ENCODE data around the gene GPR152. TPM values are rescaled to one million over a fixed set of nuclear protein-coding genes. Genes with fewer than 3 reads are reported as not detected.
A peak's percentile ranks its signal among the peaks of the same experiment; 100 is the strongest.

Gene GPR152
- total RNA-seq, 2 experiments from 2014 or later, result not detected

DNA sequence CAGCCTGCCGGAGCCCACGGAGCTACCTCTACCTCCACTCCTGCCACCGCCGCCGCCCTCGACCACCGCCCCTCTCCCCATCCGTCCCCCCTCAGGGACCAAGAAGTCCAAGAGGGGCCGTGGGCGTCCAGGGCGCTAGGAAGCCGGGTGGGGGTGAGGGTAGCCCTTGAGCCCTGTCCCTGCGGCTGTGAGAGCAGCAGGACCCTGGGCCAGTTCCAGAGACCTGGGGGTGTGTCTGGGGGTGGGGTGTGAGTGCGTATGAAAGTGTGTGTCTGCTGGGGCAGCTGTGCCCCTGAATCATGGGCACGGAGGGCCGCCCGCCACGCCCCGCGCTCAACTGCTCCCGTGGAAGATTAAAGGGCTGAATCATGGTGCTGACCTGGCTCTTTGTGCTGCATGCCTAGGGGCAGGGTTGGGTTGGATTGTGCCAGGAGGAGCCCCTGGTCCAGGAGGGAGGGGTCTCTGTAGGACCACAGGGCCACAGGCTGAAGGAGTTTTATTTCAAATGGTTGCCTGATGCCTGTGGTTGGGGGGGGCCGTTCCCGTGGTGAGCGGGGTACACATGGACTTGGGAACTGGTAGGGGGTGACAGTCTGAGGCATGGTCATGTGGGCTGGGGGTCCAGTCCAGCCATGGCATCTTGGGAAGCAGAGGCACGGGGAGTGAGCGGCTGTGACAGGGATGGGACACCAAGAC is 17.4 kb downstream of the GPR152 start:
- peaks cover 71% of the 10 kb centered on the region for H3K36me3 ChIP-seq (ENCODE audit: insufficient read depth, low read length)
- DNase-seq (ENCODE audit: low spot score), result no peak
- H3K4me1 ChIP-seq (ENCODE audit: insufficient read depth, low read length, poor library complexity, severe bottlenecking), result peaks cover 62% of the 10 kb centered on the region
- peak overlapping the region; percentile 81 for H3K4me3 ChIP-seq (ENCODE audit: low read depth, low read length, poor library complexity, severe bottlenecking)
- H4K20me1 ChIP-seq (ENCODE audit: insufficient read depth, low read length), result peaks cover 12% of the 10 kb centered on the region
- H3K9me3 ChIP-seq (ENCODE audit: low read length), result no peaks in the 10 kb centered on the region
- BruUV-seq (replicated peaks), result no TSS peak
- no peaks in the 10 kb centered on the region for H3K9me2 ChIP-seq (ENCODE audit: insufficient read depth, low read length)
- TF ChIP-seq, protein P1, sequence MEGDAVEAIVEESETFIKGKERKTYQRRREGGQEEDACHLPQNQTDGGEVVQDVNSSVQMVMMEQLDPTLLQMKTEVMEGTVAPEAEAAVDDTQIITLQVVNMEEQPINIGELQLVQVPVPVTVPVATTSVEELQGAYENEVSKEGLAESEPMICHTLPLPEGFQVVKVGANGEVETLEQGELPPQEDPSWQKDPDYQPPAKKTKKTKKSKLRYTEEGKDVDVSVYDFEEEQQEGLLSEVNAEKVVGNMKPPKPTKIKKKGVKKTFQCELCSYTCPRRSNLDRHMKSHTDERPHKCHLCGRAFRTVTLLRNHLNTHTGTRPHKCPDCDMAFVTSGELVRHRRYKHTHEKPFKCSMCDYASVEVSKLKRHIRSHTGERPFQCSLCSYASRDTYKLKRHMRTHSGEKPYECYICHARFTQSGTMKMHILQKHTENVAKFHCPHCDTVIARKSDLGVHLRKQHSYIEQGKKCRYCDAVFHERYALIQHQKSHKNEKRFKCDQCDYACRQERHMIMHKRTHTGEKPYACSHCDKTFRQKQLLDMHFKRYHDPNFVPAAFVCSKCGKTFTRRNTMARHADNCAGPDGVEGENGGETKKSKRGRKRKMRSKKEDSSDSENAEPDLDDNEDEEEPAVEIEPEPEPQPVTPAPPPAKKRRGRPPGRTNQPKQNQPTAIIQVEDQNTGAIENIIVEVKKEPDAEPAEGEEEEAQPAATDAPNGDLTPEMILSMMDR (conservative IDR thresholded peaks at IDR 0.05; ENCODE audit: low read length), result no peak
- no peak for TF ChIP-seq EZH2phosphoT487 (IDR thresholded peaks at IDR 0.05; ENCODE audit: borderline replicate concordance, low read depth, low read length)
- no peak overlapping the region for H2AFZ ChIP-seq (ENCODE audit: low read length)
- POLR2A ChIA-PET, result interaction anchor here (3.3 kb wide), 1 partner anchor 32 kb away, joined by 38 read pairs; the partner anchor contains the start of genes PPP1CA and TBC1D10C
- H3K4me2 ChIP-seq (ENCODE audit: low read length), result peak overlapping the region; percentile 97
- intact Hi-C loops (cut with micrococcal nuclease; ENCODE audit: unreplicated experiment), result no loop called here
- H3K79me2 ChIP-seq (ENCODE audit: insufficient read depth, low read depth, low read length), result peaks cover 29% of the 10 kb centered on the region
- CTCF ChIA-PET (ENCODE audit: unreplicated experiment), result no interaction called here
- peak overlapping the region; percentile 94 for H3K27ac ChIP-seq (ENCODE audit: low read depth, low read length, poor library complexity, severe bottlenecking)

DNA sequence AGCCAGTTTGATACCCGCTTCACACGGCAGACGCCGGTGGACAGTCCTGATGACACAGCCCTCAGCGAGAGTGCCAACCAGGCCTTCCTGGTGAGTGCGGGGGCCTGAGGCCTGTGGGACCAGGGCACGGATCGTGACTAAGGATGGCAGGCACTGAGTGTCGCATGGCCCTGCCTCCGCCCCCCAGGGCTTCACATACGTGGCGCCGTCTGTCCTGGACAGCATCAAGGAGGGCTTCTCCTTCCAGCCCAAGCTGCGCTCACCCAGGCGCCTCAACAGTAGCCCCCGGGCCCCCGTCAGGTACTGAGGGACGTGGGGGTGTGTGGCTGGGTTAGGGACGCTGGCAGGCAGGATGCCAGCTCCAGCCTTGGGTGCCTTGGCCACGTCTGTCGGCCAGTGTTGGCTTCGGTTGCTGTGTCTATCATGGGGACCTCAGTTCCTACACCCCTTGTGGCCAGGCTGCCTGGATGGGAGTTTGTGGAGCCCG is 18.1 kb downstream of the GPR152 start:
- no peak overlapping the region for H2AFZ ChIP-seq (ENCODE audit: low read length)
- H3K9me2 ChIP-seq (ENCODE audit: insufficient read depth, low read length), result no peaks in the 10 kb centered on the region
- no peak for DNase-seq (ENCODE audit: low spot score)
- peak overlapping the region; percentile 81 for H3K4me3 ChIP-seq (ENCODE audit: low read depth, low read length, poor library complexity, severe bottlenecking)
- H3K79me2 ChIP-seq (ENCODE audit: insufficient read depth, low read depth, low read length), result peaks cover 34% of the 10 kb centered on the region
- peaks cover 61% of the 10 kb centered on the region for H3K4me1 ChIP-seq (ENCODE audit: insufficient read depth, low read length, poor library complexity, severe bottlenecking)
- H3K9me3 ChIP-seq (ENCODE audit: low read length), result no peaks in the 10 kb centered on the region
- no TSS peak for BruUV-seq (replicated peaks)
- intact Hi-C loops (cut with micrococcal nuclease; ENCODE audit: unreplicated experiment), result no loop called here
- TF ChIP-seq EZH2phosphoT487 (IDR thresholded peaks at IDR 0.05; ENCODE audit: borderline replicate concordance, low read depth, low read length), result no peak
- TF ChIP-seq, protein P1 (conservative IDR thresholded peaks at IDR 0.05; ENCODE audit: low read length), result no peak
- POLR2A ChIA-PET, result no interaction called here
- peaks cover 68% of the 10 kb centered on the region for H3K36me3 ChIP-seq (ENCODE audit: insufficient read depth, low read length)
- peak overlapping the region; percentile 97 for H3K4me2 ChIP-seq (ENCODE audit: low read length)
- peaks cover 12% of the 10 kb centered on the region for H4K20me1 ChIP-seq (ENCODE audit: insufficient read depth, low read length)
- CTCF ChIA-PET (ENCODE audit: unreplicated experiment), result no interaction called here
- H3K27ac ChIP-seq (ENCODE audit: low read depth, low read length, poor library complexity, severe bottlenecking), result peak overlapping the region; percentile 94
